Osteocyte (in vitro differentiated cells): ENCODE measurements around the gene AKAP11. TPM values are rescaled to one million over a fixed set of nuclear protein-coding genes. Genes with fewer than 3 reads are reported as not detected.

Experiments used
- DNase-seq: peaks from one replicate; pipeline ENCODE4 v3.0.0; 2021; ENCODE audit warnings: mixed read lengths; ENCODE audit not compliant: unreplicated experiment; ENCODE audit errors: extremely low spot score
- H3K27ac Mint-ChIP-seq: one replicate; pipeline ENCODE4 v1.8.0; 2021; ENCODE audit warnings: mild to moderate bottlenecking, mixed read lengths; ENCODE audit not compliant: unreplicated experiment
- H3K27me3 Mint-ChIP-seq: one replicate; pipeline ENCODE4 v1.8.0; 2021; ENCODE audit warnings: mixed read lengths; ENCODE audit not compliant: unreplicated experiment
- H3K36me3 Mint-ChIP-seq: one replicate; pipeline ENCODE4 v1.8.0; 2021; ENCODE audit warnings: mixed read lengths; ENCODE audit not compliant: unreplicated experiment
- H3K4me1 Mint-ChIP-seq: one replicate; pipeline ENCODE4 v1.8.0; 2021; ENCODE audit warnings: mixed read lengths; ENCODE audit not compliant: unreplicated experiment
- H3K4me3 Mint-ChIP-seq: one replicate; pipeline ENCODE4 v1.8.0; 2021; ENCODE audit warnings: mild to moderate bottlenecking, moderate library complexity, mixed read lengths; ENCODE audit not compliant: unreplicated experiment
- H3K9me3 Mint-ChIP-seq: one replicate; pipeline ENCODE4 v1.8.0; 2021; ENCODE audit warnings: mixed read lengths; ENCODE audit not compliant: unreplicated experiment
- CTCF ChIP-seq: fragments of 200-600 bp; sonication (generic); IDR thresholded peaks from 2 replicates; pipeline ENCODE4 v1.5.0; 2021; ENCODE audit warnings: antibody characterized with exemption, mild to moderate bottlenecking, moderate library complexity
- total RNA-seq: library from RNA; stranded (reverse); gene quantifications from 2 replicates; pipeline ENCODE4 v1.2.1, GENCODE V29; 2021

The AKAP11 gene
- total RNA-seq, 1 donor from 2014 or later: 37.3 TPM

DNA sequence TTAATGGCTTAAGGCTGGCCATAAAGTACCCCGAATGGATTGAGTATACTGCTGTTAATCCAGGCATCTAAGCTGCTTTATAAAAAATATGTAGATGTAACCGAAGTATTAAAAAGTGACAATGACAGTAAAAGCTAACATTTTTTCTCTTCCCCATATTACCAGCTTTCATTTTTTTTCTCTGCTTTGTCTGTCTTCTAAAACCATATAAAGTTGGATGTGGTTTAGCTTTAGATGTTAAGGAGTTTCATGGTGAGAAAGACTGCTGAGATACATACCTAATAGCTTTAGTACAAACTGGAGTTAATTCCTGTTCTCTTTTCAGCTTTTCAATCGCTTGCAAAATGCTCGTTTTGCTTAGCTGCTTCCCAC lies 838 bp downstream of the AKAP11 start:
- peaks cover 27% of the 10 kb centered on the region for H3K4me1 Mint-ChIP-seq
- TF ChIP-seq CTCF: no peak
- H3K27me3 Mint-ChIP-seq: no peaks in the 10 kb centered on the region
- H3K4me3 Mint-ChIP-seq: peak overlapping the region; percentile 98
- no peaks in the 10 kb centered on the region for H3K36me3 Mint-ChIP-seq
- H3K9me3 Mint-ChIP-seq: peaks cover 13% of the 10 kb centered on the region
- no peak for DNase-seq
- H3K27ac Mint-ChIP-seq: peak overlapping the region; percentile 94

- H3K27me3 Mint-ChIP-seq: no peaks in the 10 kb centered on the region
Measured at GRCh38 chr13:42274386-42275097, 2.6 kb downstream of the AKAP11 start.

DNA sequence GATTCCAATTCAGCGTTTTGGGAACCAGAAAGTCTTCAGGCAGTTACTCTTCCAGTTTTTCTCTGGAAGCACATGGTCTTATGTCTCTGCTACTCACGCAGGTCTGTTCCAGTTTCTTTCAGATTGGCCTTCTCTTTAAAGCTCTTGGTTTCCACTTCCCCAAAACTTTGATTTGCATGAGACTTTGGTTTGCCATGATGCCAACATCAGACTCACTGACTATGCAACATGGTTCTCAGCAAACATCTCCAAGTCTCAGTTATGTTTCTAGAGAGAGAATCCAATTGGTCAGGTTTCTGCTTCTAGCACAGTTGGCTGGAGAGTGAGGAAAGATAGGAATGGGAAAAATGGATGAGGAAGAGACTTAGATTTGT lies 3.1 kb downstream of the AKAP11 start:
- H3K4me3 Mint-ChIP-seq: no peak overlapping the region
- DNase-seq: no peak

More at GRCh38 chr13:42274386-42275097, 2.6 kb downstream of the AKAP11 start:
- H3K9me3 Mint-ChIP-seq: peaks cover 13% of the 10 kb centered on the region
- no peak for DNase-seq
- no peak overlapping the region for H3K27ac Mint-ChIP-seq
- H3K36me3 Mint-ChIP-seq: no peaks in the 10 kb centered on the region
- H3K4me3 Mint-ChIP-seq: no peak overlapping the region
- no peak for TF ChIP-seq CTCF
- H3K4me1 Mint-ChIP-seq: peaks cover 29% of the 10 kb centered on the region

GRCh38 chr13:42275506-42275905 lies 3.6 kb downstream of the AKAP11 start:
- H3K27me3 Mint-ChIP-seq: no peaks in the 10 kb centered on the region
- H3K27ac Mint-ChIP-seq: no peak overlapping the region
- H3K4me1 Mint-ChIP-seq: peaks cover 29% of the 10 kb centered on the region
- H3K36me3 Mint-ChIP-seq: no peaks in the 10 kb centered on the region
- no peak for DNase-seq
- TF ChIP-seq CTCF: no peak
- no peak overlapping the region for H3K4me3 Mint-ChIP-seq
- H3K9me3 Mint-ChIP-seq: peaks cover 7% of the 10 kb centered on the region

More for the DNA sequence above, 3.1 kb downstream of the AKAP11 start:
- Mint-ChIP-seq H3K36me3 (no peaks in the 10 kb centered on the region), H3K27ac (no peak overlapping the region), H3K4me1 (peaks cover 29% of the 10 kb centered on the region), H3K9me3 (peaks cover 11% of the 10 kb centered on the region), H3K27me3 (no peaks in the 10 kb centered on the region)
- TF ChIP-seq CTCF: no peak

- Mint-ChIP-seq H3K9me3 (no peaks in the 10 kb centered on the region), H3K4me3 (no peak overlapping the region), H3K27me3 (no peaks in the 10 kb centered on the region), H3K4me1 (peaks cover 21% of the 10 kb centered on the region), H3K27ac (no peak overlapping the region), H3K36me3 (no peaks in the 10 kb centered on the region)
- TF ChIP-seq CTCF: no peak
- DNase-seq: no peak
Measured at GRCh38 chr13:42276683-42277082, 4.7 kb downstream of the AKAP11 start.
